ENCODE data around the gene UBE2V1. TPM values are rescaled to one million over a fixed set of nuclear protein-coding genes. Genes with fewer than 3 reads are reported as not detected.

The UBE2V1 gene
- total and polyA plus RNA-seq, 7 donors: 55.0 to 117 (median 80.4) TPM

DNA sequence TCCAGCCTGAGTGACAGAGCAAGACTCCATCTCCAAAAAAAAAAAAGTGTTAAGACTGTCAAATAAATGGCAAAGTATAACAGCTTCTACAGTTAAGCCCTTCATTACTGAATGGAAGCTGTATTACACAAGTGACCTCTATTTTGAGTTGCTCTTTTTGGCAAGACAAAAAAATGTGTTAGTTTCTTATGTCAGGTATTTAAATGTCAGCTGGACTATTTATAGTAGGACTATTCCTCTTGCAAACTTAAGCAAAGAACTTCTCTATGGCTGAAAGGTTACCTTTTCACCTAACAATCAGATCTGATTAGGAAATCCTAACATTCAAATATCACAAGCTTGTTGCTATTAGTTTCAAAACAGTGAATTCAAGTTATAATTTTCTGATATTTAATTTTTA lies 12.4 kb downstream of the UBE2V1 start:
- Histone ChIP-seq H3K4me3 (no peak overlapping the region), H3K9me3 (no peaks in the 10 kb centered on the region), H3K27me3 (no peaks in the 10 kb centered on the region), H3K27ac (peak overlapping the region in 3 of 4 donors; percentile 34 to 65 (median 43)), H3K36me3 (peaks cover 0 to 10% (median 5%) of the 10 kb centered on the region in 4 donors), H3K4me1 (peaks cover 0 to 64% (median 57%) of the 10 kb centered on the region in 4 donors)
- intact Hi-C loops (cut with DNase I): no loop called here
- no peak for DNase-seq
- TF ChIP-seq, protein P1, sequence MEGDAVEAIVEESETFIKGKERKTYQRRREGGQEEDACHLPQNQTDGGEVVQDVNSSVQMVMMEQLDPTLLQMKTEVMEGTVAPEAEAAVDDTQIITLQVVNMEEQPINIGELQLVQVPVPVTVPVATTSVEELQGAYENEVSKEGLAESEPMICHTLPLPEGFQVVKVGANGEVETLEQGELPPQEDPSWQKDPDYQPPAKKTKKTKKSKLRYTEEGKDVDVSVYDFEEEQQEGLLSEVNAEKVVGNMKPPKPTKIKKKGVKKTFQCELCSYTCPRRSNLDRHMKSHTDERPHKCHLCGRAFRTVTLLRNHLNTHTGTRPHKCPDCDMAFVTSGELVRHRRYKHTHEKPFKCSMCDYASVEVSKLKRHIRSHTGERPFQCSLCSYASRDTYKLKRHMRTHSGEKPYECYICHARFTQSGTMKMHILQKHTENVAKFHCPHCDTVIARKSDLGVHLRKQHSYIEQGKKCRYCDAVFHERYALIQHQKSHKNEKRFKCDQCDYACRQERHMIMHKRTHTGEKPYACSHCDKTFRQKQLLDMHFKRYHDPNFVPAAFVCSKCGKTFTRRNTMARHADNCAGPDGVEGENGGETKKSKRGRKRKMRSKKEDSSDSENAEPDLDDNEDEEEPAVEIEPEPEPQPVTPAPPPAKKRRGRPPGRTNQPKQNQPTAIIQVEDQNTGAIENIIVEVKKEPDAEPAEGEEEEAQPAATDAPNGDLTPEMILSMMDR (IDR thresholded peaks at IDR 0.05): no peak
- no peak for TF ChIP-seq EP300 (IDR thresholded peaks at IDR 0.05)
- TF ChIP-seq POLR2AphosphoS5 (IDR thresholded peaks at IDR 0.05): no peak
- no peak for TF ChIP-seq POLR2A (IDR thresholded peaks at IDR 0.05)

DNA sequence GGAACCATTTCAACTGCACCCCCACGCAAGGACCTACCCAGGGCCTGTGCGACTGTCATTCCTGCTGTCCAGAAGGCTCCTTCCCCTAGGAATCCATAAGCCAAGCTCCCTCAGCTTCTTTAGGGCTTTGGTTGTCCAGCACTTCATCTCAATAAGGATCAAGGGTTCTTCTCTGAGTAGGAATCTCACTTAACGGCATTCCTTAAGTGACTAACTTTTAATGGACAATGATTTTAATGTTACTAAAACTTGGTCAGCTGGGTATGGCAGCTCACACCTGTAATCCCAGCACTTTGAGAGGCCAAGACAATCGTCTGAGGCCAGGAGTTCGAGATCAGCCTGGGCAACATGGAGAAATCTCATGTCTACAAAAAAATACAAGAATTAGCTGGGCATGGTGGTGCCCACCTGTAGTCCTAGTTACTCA lies 13.4 kb downstream of the UBE2V1 start:
- intact Hi-C loops (cut with DNase I): no loop called here
- peaks cover 3 to 20% (median 9%) of the 10 kb centered on the region in 4 donors for H3K36me3 ChIP-seq
- peaks cover 0 to 67% (median 57%) of the 10 kb centered on the region in 4 donors for H3K4me1 ChIP-seq
- no peak overlapping the region for H3K4me3 ChIP-seq
- H3K27me3 ChIP-seq: no peaks in the 10 kb centered on the region
- no peak for TF ChIP-seq EP300 (IDR thresholded peaks at IDR 0.05)
- no peak for TF ChIP-seq POLR2AphosphoS5 (IDR thresholded peaks at IDR 0.05)
- TF ChIP-seq POLR2A (IDR thresholded peaks at IDR 0.05): no peak
- TF ChIP-seq, protein P1 (IDR thresholded peaks at IDR 0.05): no peak
- 86 to 89% methylated on average over 5 of the region's 5 CpGs for WGBS, 2 donors
- no peak for DNase-seq
- H3K9me3 ChIP-seq: no peaks in the 10 kb centered on the region
- H3K27ac ChIP-seq: peak overlapping the region in 3 of 4 donors; percentile 32 to 65 (median 43)

DNA sequence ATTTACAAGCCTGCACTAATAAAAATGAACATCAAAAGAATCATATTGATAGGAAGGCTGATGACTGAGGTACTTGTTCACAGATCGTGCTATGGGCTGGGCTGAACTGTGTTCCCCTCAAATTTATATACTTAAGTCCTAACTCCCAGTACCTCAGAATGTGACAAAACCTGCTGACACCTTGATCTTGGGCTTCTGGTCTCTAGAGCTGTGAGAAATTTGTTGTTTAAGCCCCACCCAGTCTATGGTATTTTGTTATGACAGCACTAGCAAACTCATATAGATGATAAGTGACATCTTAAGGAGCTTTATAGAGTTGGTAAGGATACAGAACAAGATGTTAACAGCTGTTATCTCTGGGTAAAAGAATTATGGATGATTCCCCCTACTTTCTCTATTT lies 13.8 kb downstream of the UBE2V1 start:
- H3K36me3 ChIP-seq: peaks cover 3 to 24% (median 12%) of the 10 kb centered on the region in 4 donors
- H3K9me3 ChIP-seq: no peaks in the 10 kb centered on the region
- intact Hi-C loops (cut with DNase I): no loop called here
- WGBS, 2 donors: 40 to 65% methylated on average over 1 of the region's 1 CpG
- H3K27me3 ChIP-seq: no peaks in the 10 kb centered on the region
- DNase-seq: no peak
- TF ChIP-seq, protein P1 (IDR thresholded peaks at IDR 0.05): no peak
- TF ChIP-seq POLR2A (IDR thresholded peaks at IDR 0.05) (no peak), POLR2AphosphoS5 (IDR thresholded peaks at IDR 0.05) (no peak), EP300 (IDR thresholded peaks at IDR 0.05) (no peak)
- H3K4me3 ChIP-seq: no peak overlapping the region
- H3K27ac ChIP-seq: peak overlapping the region in 3 of 4 donors; percentile 32 to 65 (median 43)
- H3K4me1 ChIP-seq: peaks cover 0 to 67% (median 57%) of the 10 kb centered on the region in 4 donors

DNA sequence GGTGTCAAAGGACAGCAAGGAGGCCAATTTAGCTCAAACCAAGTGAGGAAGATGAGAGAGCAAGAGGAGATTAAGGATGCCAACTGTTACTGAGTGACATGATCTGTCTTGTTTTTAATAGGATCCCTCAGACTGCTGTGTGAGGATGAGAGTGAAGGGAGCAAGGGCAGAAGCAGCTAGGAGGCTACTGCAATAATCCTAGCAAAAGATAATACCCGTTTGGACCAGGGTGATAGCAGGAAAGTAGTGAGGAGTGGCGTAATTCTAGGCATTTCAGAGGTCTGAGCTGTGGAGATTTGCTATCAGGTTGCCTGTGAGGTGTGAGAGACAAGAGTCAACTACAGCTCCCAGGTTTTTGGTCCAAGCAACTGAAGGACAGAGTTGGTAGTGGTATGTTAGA lies 14.7 kb downstream of the UBE2V1 start:
- TF ChIP-seq POLR2AphosphoS5 (IDR thresholded peaks at IDR 0.05) (no peak), POLR2A (IDR thresholded peaks at IDR 0.05) (no peak), EP300 (IDR thresholded peaks at IDR 0.05) (no peak)
- TF ChIP-seq, protein P1 (IDR thresholded peaks at IDR 0.05): no peak
- H3K27ac ChIP-seq: peak overlapping the region in 2 of 4 donors; percentile 2 to 32
- 74 to 81% methylated on average over 2 of the region's 2 CpGs for WGBS, 2 donors

DNA sequence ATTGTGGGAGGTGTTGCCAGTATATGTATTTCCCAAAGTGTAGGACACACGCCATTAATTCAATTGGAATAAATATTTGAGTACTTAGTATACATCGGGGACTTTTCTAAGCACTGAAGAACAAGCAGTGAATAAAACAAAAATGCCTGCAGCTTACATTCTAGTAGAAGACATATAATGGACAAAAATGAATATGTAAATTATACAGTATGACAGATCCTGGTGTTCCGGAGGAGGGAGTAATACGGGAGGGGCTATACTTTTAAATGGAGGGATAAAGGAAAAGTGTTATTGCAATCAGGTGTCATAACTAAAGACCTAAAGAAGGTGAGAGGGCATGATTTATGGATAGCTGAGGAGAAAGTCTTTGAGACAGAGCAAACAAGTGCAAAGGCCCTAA lies 15.1 kb downstream of the UBE2V1 start:
- peak overlapping the region in 1 of 4 donors; percentile 2 for H3K27ac ChIP-seq
- H3K4me1 ChIP-seq: peaks cover 0 to 62% (median 55%) of the 10 kb centered on the region in 4 donors
- TF ChIP-seq EP300 (IDR thresholded peaks at IDR 0.05) (no peak), POLR2A (IDR thresholded peaks at IDR 0.05) (no peak), POLR2AphosphoS5 (IDR thresholded peaks at IDR 0.05) (no peak)
- TF ChIP-seq, protein P1 (IDR thresholded peaks at IDR 0.05): no peak
- no peak overlapping the region for H3K4me3 ChIP-seq
- intact Hi-C loops (cut with DNase I): no loop called here
- H3K36me3 ChIP-seq: peaks cover 3 to 31% (median 12%) of the 10 kb centered on the region in 4 donors
- no peaks in the 10 kb centered on the region for H3K9me3 ChIP-seq
- no peaks in the 10 kb centered on the region for H3K27me3 ChIP-seq
- 83 to 84% methylated on average over 4 of the region's 4 CpGs for WGBS, 2 donors
- DNase-seq: no peak

More for the DNA sequence above, 14.7 kb downstream of the UBE2V1 start:
- DNase-seq: no peak
- peaks cover 3 to 28% (median 12%) of the 10 kb centered on the region in 4 donors for H3K36me3 ChIP-seq
- H3K27me3 ChIP-seq: no peaks in the 10 kb centered on the region
- peaks cover 0 to 61% (median 52%) of the 10 kb centered on the region in 4 donors for H3K4me1 ChIP-seq
- no peaks in the 10 kb centered on the region for H3K9me3 ChIP-seq
- intact Hi-C loops (cut with DNase I): no loop called here
- no peak overlapping the region for H3K4me3 ChIP-seq
